ENCODE data around the gene TMEM53.

The TMEM53 gene

DNA sequence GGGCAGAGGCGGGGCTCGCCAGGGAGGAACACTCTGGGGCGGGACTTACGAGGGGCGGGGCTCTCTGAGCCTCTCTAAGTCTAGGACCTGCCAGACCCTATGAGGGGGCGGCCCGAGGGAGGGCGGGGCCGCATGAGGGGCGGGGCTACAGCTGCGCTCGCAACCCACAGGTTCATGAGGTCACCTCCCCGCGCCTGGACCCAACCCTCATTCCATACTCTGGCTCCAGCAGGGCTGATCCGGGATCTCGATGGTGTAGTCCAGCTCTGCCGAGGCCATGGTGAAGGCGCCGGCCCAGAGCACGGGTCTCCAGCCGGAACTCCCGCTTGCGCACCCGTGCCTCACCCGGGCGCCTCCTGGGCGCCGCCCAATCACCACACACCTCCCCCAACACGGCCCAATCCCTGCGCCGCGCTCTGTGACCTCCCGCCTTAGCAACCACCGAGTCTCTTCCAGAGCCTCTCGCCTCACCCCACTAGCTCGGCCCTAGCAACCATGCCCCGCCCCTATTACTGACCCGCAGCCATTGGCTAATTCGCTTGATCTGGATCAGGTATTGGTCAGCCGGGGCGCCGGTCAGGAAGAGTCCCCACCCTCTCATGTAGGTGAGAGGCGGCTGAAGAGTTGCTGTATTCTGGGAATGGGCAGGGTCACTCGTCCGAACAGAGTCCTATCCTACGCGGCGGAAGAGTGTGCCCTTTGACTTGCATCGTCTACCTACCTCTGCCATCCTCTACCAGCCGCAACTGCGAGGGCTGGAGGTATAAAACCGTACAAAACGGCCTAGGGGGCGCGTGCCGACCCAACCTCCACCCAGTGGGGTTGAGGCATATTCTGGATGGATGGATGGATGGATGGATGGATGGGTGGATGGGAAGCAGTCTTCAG is at the start of gene TMEM53, which contains the start of gene ARMH1 (continued):
- TF ChIP-seq, protein P1, sequence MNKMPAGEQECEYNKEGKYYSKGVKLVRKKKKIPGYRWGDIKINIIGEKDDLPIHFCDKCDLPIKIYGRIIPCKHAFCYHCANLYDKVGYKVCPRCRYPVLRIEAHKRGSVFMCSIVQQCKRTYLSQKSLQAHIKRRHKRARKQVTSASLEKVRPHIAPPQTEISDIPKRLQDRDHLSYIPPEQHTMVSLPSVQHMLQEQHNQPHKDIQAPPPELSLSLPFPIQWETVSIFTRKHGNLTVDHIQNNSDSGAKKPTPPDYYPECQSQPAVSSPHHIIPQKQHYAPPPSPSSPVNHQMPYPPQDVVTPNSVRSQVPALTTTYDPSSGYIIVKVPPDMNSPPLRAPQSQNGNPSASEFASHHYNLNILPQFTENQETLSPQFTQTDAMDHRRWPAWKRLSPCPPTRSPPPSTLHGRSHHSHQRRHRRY (tag by site-specific recombination; IDR thresholded peaks at IDR 0.05), result no peak
- TF ChIP-seq ZSCAN23 (tag by site-specific recombination; IDR thresholded peaks at IDR 0.05) (no peak), ZNF76 (tag by site-specific recombination; IDR thresholded peaks at IDR 0.05; ENCODE audit: borderline replicate concordance, low read depth) (no peak), ZBTB17 (tag by site-specific recombination; IDR thresholded peaks at IDR 0.05) (peak; percentile 85), ZNF48 (tag by site-specific recombination; IDR thresholded peaks at IDR 0.05) (no peak), PRDM1 (tag by site-specific recombination; IDR thresholded peaks at IDR 0.05) (no peak), GLI2 (tag by site-specific recombination; IDR thresholded peaks at IDR 0.05; ENCODE audit: borderline replicate concordance, low read depth) (no peak), ZNF404 (tag by site-specific recombination; IDR thresholded peaks at IDR 0.05) (no peak), ZBTB8A (tag by site-specific recombination; IDR thresholded peaks at IDR 0.05) (peak; percentile 63), ZNF302 (tag by site-specific recombination; IDR thresholded peaks at IDR 0.05; ENCODE audit: low read depth) (no peak), ZEB2 (tag by site-specific recombination; IDR thresholded peaks at IDR 0.05) (peak; percentile 46; the same call in 1 of the 2 replicates), ZNF549 (tag by site-specific recombination; IDR thresholded peaks at IDR 0.05) (no peak), ZNF629 (tag by site-specific recombination; IDR thresholded peaks at IDR 0.05) (no peak), ZNF335 (tag by site-specific recombination; conservative IDR thresholded peaks at IDR 0.05) (peak; percentile 94), ZNF211 (tag by site-specific recombination; IDR thresholded peaks at IDR 0.05; ENCODE audit: low read depth) (no peak), ZNF174 (tag by site-specific recombination; IDR thresholded peaks at IDR 0.05) (no peak), SETDB1 (IDR thresholded peaks at IDR 0.05; ENCODE audit: insufficient read length, low read length) (no peak), ZNF23 (tag by site-specific recombination; IDR thresholded peaks at IDR 0.05; ENCODE audit: borderline replicate concordance) (no peak), IKZF3 (tag by site-specific recombination; IDR thresholded peaks at IDR 0.05) (peak; percentile 54), KLF9 (tag by site-specific recombination; IDR thresholded peaks at IDR 0.05; ENCODE audit: low read depth) (peak; percentile 96), ZNF394 (tag by site-specific recombination; IDR thresholded peaks at IDR 0.05; ENCODE audit: borderline replicate concordance) (no peak), ZNF2 (tag by site-specific recombination; IDR thresholded peaks at IDR 0.05) (0 out of 2 replicates have a peak, but pooled peaks have one; percentile 17), GFI1B (tag by site-specific recombination; IDR thresholded peaks at IDR 0.05) (no peak)
- TF ChIP-seq, protein P2, sequence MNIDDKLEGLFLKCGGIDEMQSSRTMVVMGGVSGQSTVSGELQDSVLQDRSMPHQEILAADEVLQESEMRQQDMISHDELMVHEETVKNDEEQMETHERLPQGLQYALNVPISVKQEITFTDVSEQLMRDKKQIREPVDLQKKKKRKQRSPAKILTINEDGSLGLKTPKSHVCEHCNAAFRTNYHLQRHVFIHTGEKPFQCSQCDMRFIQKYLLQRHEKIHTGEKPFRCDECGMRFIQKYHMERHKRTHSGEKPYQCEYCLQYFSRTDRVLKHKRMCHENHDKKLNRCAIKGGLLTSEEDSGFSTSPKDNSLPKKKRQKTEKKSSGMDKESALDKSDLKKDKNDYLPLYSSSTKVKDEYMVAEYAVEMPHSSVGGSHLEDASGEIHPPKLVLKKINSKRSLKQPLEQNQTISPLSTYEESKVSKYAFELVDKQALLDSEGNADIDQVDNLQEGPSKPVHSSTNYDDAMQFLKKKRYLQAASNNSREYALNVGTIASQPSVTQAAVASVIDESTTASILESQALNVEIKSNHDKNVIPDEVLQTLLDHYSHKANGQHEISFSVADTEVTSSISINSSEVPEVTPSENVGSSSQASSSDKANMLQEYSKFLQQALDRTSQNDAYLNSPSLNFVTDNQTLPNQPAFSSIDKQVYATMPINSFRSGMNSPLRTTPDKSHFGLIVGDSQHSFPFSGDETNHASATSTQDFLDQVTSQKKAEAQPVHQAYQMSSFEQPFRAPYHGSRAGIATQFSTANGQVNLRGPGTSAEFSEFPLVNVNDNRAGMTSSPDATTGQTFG (tag by site-specific recombination; IDR thresholded peaks at IDR 0.05; ENCODE audit: borderline replicate concordance), result no peak
- TF ChIP-seq, protein P3, sequence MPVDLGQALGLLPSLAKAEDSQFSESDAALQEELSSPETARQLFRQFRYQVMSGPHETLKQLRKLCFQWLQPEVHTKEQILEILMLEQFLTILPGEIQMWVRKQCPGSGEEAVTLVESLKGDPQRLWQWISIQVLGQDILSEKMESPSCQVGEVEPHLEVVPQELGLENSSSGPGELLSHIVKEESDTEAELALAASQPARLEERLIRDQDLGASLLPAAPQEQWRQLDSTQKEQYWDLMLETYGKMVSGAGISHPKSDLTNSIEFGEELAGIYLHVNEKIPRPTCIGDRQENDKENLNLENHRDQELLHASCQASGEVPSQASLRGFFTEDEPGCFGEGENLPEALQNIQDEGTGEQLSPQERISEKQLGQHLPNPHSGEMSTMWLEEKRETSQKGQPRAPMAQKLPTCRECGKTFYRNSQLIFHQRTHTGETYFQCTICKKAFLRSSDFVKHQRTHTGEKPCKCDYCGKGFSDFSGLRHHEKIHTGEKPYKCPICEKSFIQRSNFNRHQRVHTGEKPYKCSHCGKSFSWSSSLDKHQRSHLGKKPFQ (tag by site-specific recombination; IDR thresholded peaks at IDR 0.05), result no peak
- TF ChIP-seq, protein P4, sequence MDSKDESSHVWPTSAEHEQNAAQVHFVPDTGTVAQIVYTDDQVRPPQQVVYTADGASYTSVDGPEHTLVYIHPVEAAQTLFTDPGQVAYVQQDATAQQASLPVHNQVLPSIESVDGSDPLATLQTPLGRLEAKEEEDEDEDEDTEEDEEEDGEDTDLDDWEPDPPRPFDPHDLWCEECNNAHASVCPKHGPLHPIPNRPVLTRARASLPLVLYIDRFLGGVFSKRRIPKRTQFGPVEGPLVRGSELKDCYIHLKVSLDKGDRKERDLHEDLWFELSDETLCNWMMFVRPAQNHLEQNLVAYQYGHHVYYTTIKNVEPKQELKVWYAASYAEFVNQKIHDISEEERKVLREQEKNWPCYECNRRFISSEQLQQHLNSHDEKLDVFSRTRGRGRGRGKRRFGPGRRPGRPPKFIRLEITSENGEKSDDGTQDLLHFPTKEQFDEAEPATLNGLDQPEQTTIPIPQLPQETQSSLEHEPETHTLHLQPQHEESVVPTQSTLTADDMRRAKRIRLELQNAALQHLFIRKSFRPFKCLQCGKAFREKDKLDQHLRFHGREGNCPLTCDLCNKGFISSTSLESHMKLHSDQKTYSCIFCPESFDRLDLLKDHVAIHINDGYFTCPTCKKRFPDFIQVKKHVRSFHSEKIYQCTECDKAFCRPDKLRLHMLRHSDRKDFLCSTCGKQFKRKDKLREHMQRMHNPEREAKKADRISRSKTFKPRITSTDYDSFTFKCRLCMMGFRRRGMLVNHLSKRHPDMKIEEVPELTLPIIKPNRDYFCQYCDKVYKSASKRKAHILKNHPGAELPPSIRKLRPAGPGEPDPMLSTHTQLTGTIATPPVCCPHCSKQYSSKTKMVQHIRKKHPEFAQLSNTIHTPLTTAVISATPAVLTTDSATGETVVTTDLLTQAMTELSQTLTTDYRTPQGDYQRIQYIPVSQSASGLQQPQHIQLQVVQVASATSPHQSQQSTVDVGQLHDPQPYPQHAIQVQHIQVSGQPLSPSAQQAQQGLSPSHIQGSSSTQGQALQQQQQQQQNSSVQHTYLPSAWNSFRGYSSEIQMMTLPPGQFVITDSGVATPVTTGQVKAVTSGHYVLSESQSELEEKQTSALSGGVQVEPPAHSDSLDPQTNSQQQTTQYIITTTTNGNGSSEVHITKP (tag by site-specific recombination; IDR thresholded peaks at IDR 0.05), result peak; percentile 78; the same call in 1 of the 2 replicates
- TF ChIP-seq, protein P5, sequence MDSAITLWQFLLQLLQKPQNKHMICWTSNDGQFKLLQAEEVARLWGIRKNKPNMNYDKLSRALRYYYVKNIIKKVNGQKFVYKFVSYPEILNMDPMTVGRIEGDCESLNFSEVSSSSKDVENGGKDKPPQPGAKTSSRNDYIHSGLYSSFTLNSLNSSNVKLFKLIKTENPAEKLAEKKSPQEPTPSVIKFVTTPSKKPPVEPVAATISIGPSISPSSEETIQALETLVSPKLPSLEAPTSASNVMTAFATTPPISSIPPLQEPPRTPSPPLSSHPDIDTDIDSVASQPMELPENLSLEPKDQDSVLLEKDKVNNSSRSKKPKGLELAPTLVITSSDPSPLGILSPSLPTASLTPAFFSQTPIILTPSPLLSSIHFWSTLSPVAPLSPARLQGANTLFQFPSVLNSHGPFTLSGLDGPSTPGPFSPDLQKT (IDR thresholded peaks at IDR 0.05; ENCODE audit: borderline replicate concordance, low read depth, low read length), result no peak
- TF ChIP-seq, protein P6, sequence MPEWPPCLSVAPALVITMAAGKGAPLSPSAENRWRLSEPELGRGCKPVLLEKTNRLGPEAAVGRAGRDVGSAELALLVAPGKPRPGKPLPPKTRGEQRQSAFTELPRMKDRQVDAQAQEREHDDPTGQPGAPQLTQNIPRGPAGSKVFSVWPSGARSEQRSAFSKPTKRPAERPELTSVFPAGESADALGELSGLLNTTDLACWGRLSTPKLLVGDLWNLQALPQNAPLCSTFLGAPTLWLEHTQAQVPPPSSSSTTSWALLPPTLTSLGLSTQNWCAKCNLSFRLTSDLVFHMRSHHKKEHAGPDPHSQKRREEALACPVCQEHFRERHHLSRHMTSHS (tag by site-specific recombination; IDR thresholded peaks at IDR 0.05), result no peak

Data from HEK293 (cell line).